H1 (cell line): ENCODE data around the gene RNU6-7. TPM values are rescaled to one million over a fixed set of nuclear protein-coding genes. Genes with fewer than 3 reads are reported as not detected.

Experiments used
- BACH1 ChIP-seq: IDR thresholded peaks from 2 replicates; pipeline ENCODE4 v1.6.1; 2012; ENCODE audit warnings: low read length, improper control_type of control experiment
- EZH2 ChIP-seq: fragments of 200-600 bp; sonication (generic); IDR thresholded peaks from 2 replicates; pipeline ENCODE4 v1.7.1; 2012; ENCODE audit warnings: low read depth, mild to moderate bottlenecking, moderate library complexity, low read length, inconsistent platforms; ENCODE audit not compliant: severe bottlenecking
- SIN3A ChIP-seq, 2 experiments: IDR thresholded peaks in 1 of 2; conservative IDR thresholded peaks in 1 of 2; 2 replicates each; pipeline ENCODE4 v1.6.1; 2011 to 2012; ENCODE audit warnings: low read length in 2 of 2, improper control_type of control experiment in 1 of 2, low read depth in 1 of 2, mild to moderate bottlenecking in 1 of 2
- TCF12 ChIP-seq: IDR thresholded peaks from 2 replicates; pipeline ENCODE4 v1.6.1; 2011; ENCODE audit warnings: low read depth, mild to moderate bottlenecking, low read length
- polyA plus RNA-seq, 7 experiments: library from polyadenylated mRNA; depleted of rRNA in 3 of 7; stranded (reverse) in 5 of 7; unstranded in 2 of 7; fragments of >200 nt in 5 of 7; fragments of 200-250 nt in 2 of 7; gene quantifications; 1 replicate in 5 of 7; 2 replicates in 1 of 7; 4 replicates in 1 of 7; pipeline versions ENCODE4 v1.2.1 to v1.2.3, GENCODE V29; 2011 to 2013; ENCODE audit warnings: missing spikeins in 2 of 7, mixed read lengths in 2 of 7
- total RNA-seq: library from RNA; stranded (reverse); fragmentation: NEBNext Ultra II Directional; extraction: Animal tissue kit (Norgen Biotek cat#: 25700); gene quantifications from 2 replicates; pipeline ENCODE4 v1.2.1, GENCODE V29; 2021

RNU6-7 gene
- total and polyA plus RNA-seq, 2 of the 8 experiments (the other 6 are each of a cell fraction or from before 2014, with no cell fraction given) = not detected

DNA sequence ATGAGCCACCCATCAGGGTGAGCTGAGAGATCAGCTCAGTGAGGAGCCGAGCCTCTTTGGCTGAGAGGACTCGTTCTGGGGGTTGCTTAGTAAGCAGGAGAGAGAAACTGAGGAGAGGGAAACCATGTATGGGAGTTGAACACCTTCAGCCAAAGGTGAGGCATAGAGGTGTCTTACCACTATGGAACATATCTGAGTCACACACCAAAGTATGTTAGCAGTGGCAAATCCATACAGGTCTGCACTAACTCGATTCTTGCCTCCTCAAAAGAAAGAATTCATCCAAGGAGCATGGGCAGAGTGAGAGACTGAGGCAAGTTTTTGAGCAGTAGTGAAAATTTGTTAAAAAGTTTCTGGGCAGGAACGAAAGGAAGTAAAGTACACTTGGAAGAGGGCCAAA lies 47.9 kb downstream of the RNU6-7 start (continued):
- TF ChIP-seq SIN3A (conservative IDR thresholded peaks at IDR 0.05 in 1 of 2, IDR thresholded peaks at IDR 0.05 in 1 of 2; ENCODE audit: low read depth in 1 of 2, low read length in 2 of 2) (no peak), BACH1 (no peak), TCF12 (no peak), EZH2 (no peak)
- TF ChIP-seq, all 59 proteins: peak for 0
